K562 (cell line): ENCODE measurements around the gene MMP11. TPM values are rescaled to one million over a fixed set of nuclear protein-coding genes. Genes with fewer than 3 reads are reported as not detected.

Experiments used
- ATAC-seq: fragments of 200-7000 bp; cut with Tn5 transposase; 3 replicates; pipeline ENCODE4 v1.9.1; 2020; ENCODE audit warnings: moderate library complexity
- BruUV-seq: library from RNA; stranded (reverse); fragments of 400-500 nt; replicated peaks from 2 replicates; lab custom pipeline; 2021; lab: Mats Ljungman, UMichigan
- CTCF ChIA-PET: fragments of 300-600 bp; formaldehyde crosslinking; extraction: SDS; loops from one replicate; lab custom pipeline; 2021; ENCODE audit warnings: low intra/inter-chr PET ratio; lab: Yijun Ruan, JAX
- POLR2A ChIA-PET: fragments of 300-600, 350-650 bp; sonication (Branson Sonifier 250); formaldehyde crosslinking; extraction: SDS; loops from one replicate; lab custom pipeline; 2021; ENCODE audit warnings: antibody characterized with exemption, inconsistent platforms; lab: Yijun Ruan, JAX
- DNase-seq, 4 experiments: peaks; one replicate each; pipeline versions ENCODE4 v3.0.0 to v3.0.0-alpha.2; 2011 to 2018; ENCODE audit warnings: low spot score in 3 of 4, mixed read lengths in 3 of 4; ENCODE audit errors: extremely low read depth in 1 of 4
- FAIRE-seq: peaks from 2 replicates; lab custom pipeline; 2011; peaks lifted over from hg19 to GRCh38; lab: Jason Lieb, UNC
- H2AFZ ChIP-seq: 2 replicates; pipeline ENCODE4 v1.6.0; 2011; ENCODE audit warnings: low read depth, low read length, control low read depth, inconsistent platforms
- H3K27ac ChIP-seq: fragments of 200-600 bp; 3 replicates; pipeline ENCODE4 v1.8.0; 2011; ENCODE audit warnings: low read depth, mild to moderate bottlenecking, control low read depth, inconsistent platforms, low read length, moderate library complexity, mixed read lengths; ENCODE audit errors: extremely low read depth
- H3K27me3 ChIP-seq, 2 experiments: fragments of 300-600 bp in 1 of 2; 2 replicates in 1 of 2; 3 replicates in 1 of 2; pipeline versions ENCODE4 v1.6.0 to v1.8.0; 2011; ENCODE audit warnings: inconsistent platforms in 2 of 2, low read length in 2 of 2, mild to moderate bottlenecking in 1 of 2, mixed read lengths in 1 of 2, moderate library complexity in 1 of 2; ENCODE audit not compliant: control insufficient read depth in 2 of 2, insufficient read depth in 2 of 2
- H3K36me3 ChIP-seq: fragments of 300-600 bp; 3 replicates; pipeline ENCODE4 v1.8.0; 2011; ENCODE audit warnings: mild to moderate bottlenecking, low read length, inconsistent platforms; ENCODE audit not compliant: control insufficient read depth, insufficient read depth
- H3K4me1 ChIP-seq, 2 experiments: fragments of 200-600 bp in 1 of 2; replicated peaks in 1 of 2; 2 replicates in 1 of 2; 3 replicates in 1 of 2; pipeline versions ENCODE4 v1.5.1 to v1.8.0; 2011; ENCODE audit warnings: inconsistent platforms in 2 of 2, low read length in 2 of 2, mild to moderate bottlenecking in 1 of 2, mixed read lengths in 1 of 2, moderate library complexity in 1 of 2; ENCODE audit not compliant: control insufficient read depth in 2 of 2, insufficient read depth in 2 of 2
- H3K4me2 ChIP-seq: 2 replicates; pipeline ENCODE4 v1.6.1; 2011; ENCODE audit warnings: low read length, control low read depth, inconsistent platforms, mixed read lengths; ENCODE audit not compliant: insufficient read depth
- H3K4me3 ChIP-seq: fragments of 200-600 bp; sonication (generic), shearing (Covaris generic); 2 replicates; pipeline ENCODE4 v1.5.1; 2016; ENCODE audit warnings: control low read depth, inconsistent platforms
- H3K79me2 ChIP-seq: fragments of 200-600 bp; 3 replicates; pipeline ENCODE4 v1.8.0; 2011; ENCODE audit warnings: low read length, inconsistent platforms; ENCODE audit not compliant: control insufficient read depth, insufficient read depth
- H3K9ac ChIP-seq, 2 experiments: 2 replicates each; pipeline versions ENCODE4 v1.6.0 to v1.6.1; 2011; ENCODE audit warnings: low read depth in 2 of 2, low read length in 2 of 2, control low read depth in 1 of 2, inconsistent platforms in 1 of 2, mild to moderate bottlenecking in 1 of 2, mixed read lengths in 1 of 2; ENCODE audit not compliant: insufficient read depth in 1 of 2
- H3K9me1 ChIP-seq: one replicate; pipeline ENCODE4 v1.6.0; 2011; ENCODE audit warnings: inconsistent platforms, mild to moderate bottlenecking, low read length, moderate library complexity; ENCODE audit not compliant: control insufficient read depth, insufficient read depth
- H3K9me3 ChIP-seq: replicated peaks from 2 replicates; pipeline ENCODE4 v1.5.1; 2011; ENCODE audit warnings: low read depth, low read length, inconsistent platforms; ENCODE audit not compliant: control insufficient read depth, insufficient read depth
- H4K20me1 ChIP-seq: replicated peaks from 2 replicates; pipeline ENCODE4 v1.6.1; 2011; ENCODE audit warnings: low read length, inconsistent platforms, mixed read lengths; ENCODE audit not compliant: control insufficient read depth, insufficient read depth
- PTRF ChIP-seq: fragments of 450-650 bp; IDR thresholded peaks from 2 replicates; pipeline ENCODE4 v1.6.1; 2016; ENCODE audit warnings: mild to moderate bottlenecking, missing genetic modification characterization, missing compliant biosample characterization
- WGBS: fragments of 100-300 bp; shearing (Covaris generic); methylation state at CpG from one replicate; pipeline ENCODE4 v1.1.6; 2016; ENCODE audit warnings: low coverage, mixed read lengths; ENCODE audit not compliant: insufficient coverage; ENCODE audit errors: missing lambda C conversion rate; 5-methylcytosine and 5-hydroxymethylcytosine counted together
- in situ Hi-C: fragments of 300-500 bp; cut with MboI; formaldehyde crosslinking; loops from 4 replicates; pipeline ENCODE4 v1.15.0; 2018; ENCODE audit warnings: inconsistent platforms, mixed read lengths
- intact Hi-C: fragments of 100-400 bp; cut with micrococcal nuclease; formaldehyde crosslinking; loops from 2 replicates; pipeline ENCODE4 v1.14.2; 2022
- polyA plus RNA-seq, 8 experiments: library from polyadenylated mRNA; depleted of rRNA in 4 of 8; stranded (reverse) in 5 of 8; unstranded in 3 of 8; fragments of >200 nt; fragmentation: Nextera tagmentation in 2 of 8; fragmentation: Illumina TruSeq in 1 of 8; extraction: Ambion mirVana in 2 of 8; extraction: Trizol in 1 of 8; gene quantifications; 2 replicates each; pipeline versions ENCODE4 v1.2.1 to v1.2.3, GENCODE V29; 2011 to 2014; ENCODE audit warnings: inconsistent platforms in 1 of 8, missing spikeins in 1 of 8
- total RNA-seq, 7 experiments: library from RNA; depleted of rRNA in 6 of 7; stranded (reverse); fragments of >200 nt in 6 of 7; fragmentation: Illumina TruSeq in 2 of 7; extraction: Trizol in 2 of 7; gene quantifications; 2 replicates each; pipeline versions ENCODE4 v1.2.1 to v1.2.3, GENCODE V29; 2011 to 2021; ENCODE audit warnings: low replicate concordance in 1 of 7
- TF ChIP-seq, protein P1 (sequence below), 2 experiments: fragments of 200-800 bp in 1 of 2; sonication (Bioruptor generic) in 1 of 2; sonication (generic) in 1 of 2; formaldehyde crosslinking in 1 of 2; IDR thresholded peaks in 1 of 2; conservative IDR thresholded peaks in 1 of 2; 2 replicates each; pipeline versions ENCODE4 v1.5.0 to v1.6.1; 2016 to 2020; ENCODE audit warnings: missing compliant biosample characterization in 1 of 2, missing genetic modification characterization in 1 of 2, missing genetic modification reagents in 1 of 2
- TF ChIP-seq, protein P2 (sequence below): fragments of 200-800 bp; sonication (Bioruptor generic); IDR thresholded peaks from 2 replicates; pipeline ENCODE4 v1.6.1; 2017; ENCODE audit warnings: missing genetic modification characterization, missing compliant biosample characterization
- TF ChIP-seq, protein P3 (sequence below): fragments of 450-650 bp; IDR thresholded peaks from one replicate; pipeline ENCODE4 v1.6.1; 2018; ENCODE audit warnings: mild to moderate bottlenecking, moderate library complexity; ENCODE audit not compliant: partially characterized antibody
- TF ChIP-seq, protein P4 (sequence below): fragments of 250-450 bp; sonication (Bioruptor Pico); IDR thresholded peaks from 2 replicates; pipeline ENCODE4 v1.5.0; 2020; ENCODE audit warnings: mild to moderate bottlenecking, borderline replicate concordance

Gene MMP11
- total and polyA plus RNA-seq, 9 of the 15 experiments (the other 6 are each of a cell fraction or from before 2014, with no cell fraction given): 0.14 to 1.8 (median 1.1) TPM; not detected in 2

DNA sequence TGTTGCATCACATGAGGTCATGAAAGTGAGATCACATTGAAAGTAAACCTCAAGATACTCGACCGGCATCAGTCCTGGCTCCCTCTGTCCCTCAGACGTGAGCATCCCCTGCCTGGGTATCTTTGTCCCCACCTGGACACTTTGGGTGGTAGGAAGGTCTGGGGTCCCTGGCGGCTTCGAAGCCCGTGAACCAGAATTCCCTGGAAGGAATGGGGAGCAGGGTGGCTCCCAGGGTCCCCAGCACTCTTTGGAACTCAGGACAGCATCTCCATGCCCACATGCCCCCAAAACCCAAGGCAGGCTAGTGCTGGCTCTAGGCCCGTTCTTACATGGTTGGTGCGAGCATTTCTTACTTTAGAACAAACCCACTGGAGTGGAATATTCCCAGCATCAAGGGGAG, 58.6 kb downstream of the MMP11 start (continued):
- TF ChIP-seq, protein P1, sequence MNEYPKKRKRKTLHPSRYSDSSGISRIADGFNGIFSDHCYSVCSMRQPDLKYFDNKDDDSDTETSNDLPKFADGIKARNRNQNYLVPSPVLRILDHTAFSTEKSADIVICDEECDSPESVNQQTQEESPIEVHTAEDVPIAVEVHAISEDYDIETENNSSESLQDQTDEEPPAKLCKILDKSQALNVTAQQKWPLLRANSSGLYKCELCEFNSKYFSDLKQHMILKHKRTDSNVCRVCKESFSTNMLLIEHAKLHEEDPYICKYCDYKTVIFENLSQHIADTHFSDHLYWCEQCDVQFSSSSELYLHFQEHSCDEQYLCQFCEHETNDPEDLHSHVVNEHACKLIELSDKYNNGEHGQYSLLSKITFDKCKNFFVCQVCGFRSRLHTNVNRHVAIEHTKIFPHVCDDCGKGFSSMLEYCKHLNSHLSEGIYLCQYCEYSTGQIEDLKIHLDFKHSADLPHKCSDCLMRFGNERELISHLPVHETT (CRISPR knock-in tag; conservative IDR thresholded peaks at IDR 0.05 in 1 of 2, IDR thresholded peaks at IDR 0.05 in 1 of 2): no peak

DNA sequence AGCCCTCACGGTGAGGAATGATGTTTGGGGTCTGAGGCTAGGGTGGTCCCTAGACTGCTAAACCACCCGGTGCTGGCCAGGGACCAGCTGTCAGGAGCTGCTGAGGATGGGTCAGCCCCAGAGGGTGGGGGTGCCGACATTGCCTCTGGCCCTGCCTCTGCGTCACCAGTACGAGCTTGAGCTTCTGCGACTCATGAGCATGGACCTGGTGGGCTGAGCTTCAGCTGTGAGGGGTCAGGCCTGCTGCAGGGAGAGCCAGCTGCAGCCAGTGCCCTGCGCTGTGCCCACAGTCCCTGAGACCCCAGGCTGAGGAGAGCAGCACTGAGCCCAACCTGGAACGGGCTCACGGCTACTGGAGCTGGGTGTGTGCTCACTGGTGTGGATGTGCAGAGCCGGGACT, 59.1 kb downstream of the MMP11 start:
- H3K27ac ChIP-seq: no peak overlapping the region
- no peak for ATAC-seq
- H3K9me3 ChIP-seq: no peaks in the 10 kb centered on the region
- no peak overlapping the region for H2AFZ ChIP-seq
- intact Hi-C loops: no loop called here
- in situ Hi-C loops: no loop called here
- 81% methylated on average over 4 of the region's 10 CpGs for WGBS
- H3K4me1 ChIP-seq: peaks cover 0 to 13% of the 10 kb centered on the region in 2 experiments; a peak in 2 of 5 replicates
- H3K9me1 ChIP-seq: no peaks in the 10 kb centered on the region
- DNase-seq: no peak
- H3K27me3 ChIP-seq: no peaks in the 10 kb centered on the region
- no peak for FAIRE-seq
- peaks cover 61% of the 10 kb centered on the region; the same call in 2 of the 3 replicates for H3K36me3 ChIP-seq
- no peak overlapping the region; a peak in 1 of 4 replicates for H3K9ac ChIP-seq
- no TSS peak for BruUV-seq
- no peaks in the 10 kb centered on the region; the same call in 1 of the 2 replicates for H4K20me1 ChIP-seq
- H3K4me3 ChIP-seq: no peak overlapping the region
- H3K4me2 ChIP-seq: no peak overlapping the region
- no peaks in the 10 kb centered on the region for H3K79me2 ChIP-seq
- CTCF ChIA-PET: no interaction called here
- POLR2A ChIA-PET: interaction anchor here (0.6 kb wide), 2 partner anchors 205 to 1130 kb away, joined by 3 read pairs; no protein-coding TSS in a partner anchor
- no peak for TF ChIP-seq PTRF (tag)
- TF ChIP-seq, protein P2, sequence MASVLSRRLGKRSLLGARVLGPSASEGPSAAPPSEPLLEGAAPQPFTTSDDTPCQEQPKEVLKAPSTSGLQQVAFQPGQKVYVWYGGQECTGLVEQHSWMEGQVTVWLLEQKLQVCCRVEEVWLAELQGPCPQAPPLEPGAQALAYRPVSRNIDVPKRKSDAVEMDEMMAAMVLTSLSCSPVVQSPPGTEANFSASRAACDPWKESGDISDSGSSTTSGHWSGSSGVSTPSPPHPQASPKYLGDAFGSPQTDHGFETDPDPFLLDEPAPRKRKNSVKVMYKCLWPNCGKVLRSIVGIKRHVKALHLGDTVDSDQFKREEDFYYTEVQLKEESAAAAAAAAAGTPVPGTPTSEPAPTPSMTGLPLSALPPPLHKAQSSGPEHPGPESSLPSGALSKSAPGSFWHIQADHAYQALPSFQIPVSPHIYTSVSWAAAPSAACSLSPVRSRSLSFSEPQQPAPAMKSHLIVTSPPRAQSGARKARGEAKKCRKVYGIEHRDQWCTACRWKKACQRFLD: no peak
- TF ChIP-seq, protein P3, sequence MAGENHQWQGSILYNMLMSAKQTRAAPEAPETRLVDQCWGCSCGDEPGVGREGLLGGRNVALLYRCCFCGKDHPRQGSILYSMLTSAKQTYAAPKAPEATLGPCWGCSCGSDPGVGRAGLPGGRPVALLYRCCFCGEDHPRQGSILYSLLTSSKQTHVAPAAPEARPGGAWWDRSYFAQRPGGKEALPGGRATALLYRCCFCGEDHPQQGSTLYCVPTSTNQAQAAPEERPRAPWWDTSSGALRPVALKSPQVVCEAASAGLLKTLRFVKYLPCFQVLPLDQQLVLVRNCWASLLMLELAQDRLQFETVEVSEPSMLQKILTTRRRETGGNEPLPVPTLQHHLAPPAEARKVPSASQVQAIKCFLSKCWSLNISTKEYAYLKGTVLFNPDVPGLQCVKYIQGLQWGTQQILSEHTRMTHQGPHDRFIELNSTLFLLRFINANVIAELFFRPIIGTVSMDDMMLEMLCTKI: no peak
- TF ChIP-seq, protein P4, sequence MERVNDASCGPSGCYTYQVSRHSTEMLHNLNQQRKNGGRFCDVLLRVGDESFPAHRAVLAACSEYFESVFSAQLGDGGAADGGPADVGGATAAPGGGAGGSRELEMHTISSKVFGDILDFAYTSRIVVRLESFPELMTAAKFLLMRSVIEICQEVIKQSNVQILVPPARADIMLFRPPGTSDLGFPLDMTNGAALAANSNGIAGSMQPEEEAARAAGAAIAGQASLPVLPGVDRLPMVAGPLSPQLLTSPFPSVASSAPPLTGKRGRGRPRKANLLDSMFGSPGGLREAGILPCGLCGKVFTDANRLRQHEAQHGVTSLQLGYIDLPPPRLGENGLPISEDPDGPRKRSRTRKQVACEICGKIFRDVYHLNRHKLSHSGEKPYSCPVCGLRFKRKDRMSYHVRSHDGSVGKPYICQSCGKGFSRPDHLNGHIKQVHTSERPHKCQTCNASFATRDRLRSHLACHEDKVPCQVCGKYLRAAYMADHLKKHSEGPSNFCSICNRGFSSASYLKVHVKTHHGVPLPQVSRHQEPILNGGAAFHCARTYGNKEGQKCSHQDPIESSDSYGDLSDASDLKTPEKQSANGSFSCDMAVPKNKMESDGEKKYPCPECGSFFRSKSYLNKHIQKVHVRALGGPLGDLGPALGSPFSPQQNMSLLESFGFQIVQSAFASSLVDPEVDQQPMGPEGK (CRISPR knock-in tag): no peak
